Memory B cell (primary cell): ENCODE measurements around the gene METTL3.
"Not testable (repeated sequence)": the region's sequence is repeated elsewhere in the genome, so short reads cannot be mapped to it uniquely, and the experiment has no call there.

Source experiments
- ATAC-seq: fragments of 150-1000 bp; cut with Tn5 transposase; 2 replicates; pipeline ENCODE4 v1.10.0; 2021; ENCODE audit warnings: low read depth, mild to moderate bottlenecking, moderate library complexity
- DNase-seq, 2 donors: peaks; one replicate each; pipeline ENCODE4 v3.0.0; 2022; ENCODE audit warnings: low spot score in 2 of 2
- H3K27ac Mint-ChIP-seq: one replicate; pipeline ENCODE4 v1.8.0; 2022; ENCODE audit warnings: mild to moderate bottlenecking, moderate library complexity, mixed read lengths
- H3K27me3 Mint-ChIP-seq: one replicate; pipeline ENCODE4 v1.8.0; 2022; ENCODE audit warnings: mixed read lengths
- H3K36me3 Mint-ChIP-seq: one replicate; pipeline ENCODE4 v1.8.0; 2022; ENCODE audit warnings: mild to moderate bottlenecking, mixed read lengths
- H3K4me1 Mint-ChIP-seq: one replicate; pipeline ENCODE4 v1.8.0; 2022; ENCODE audit warnings: mixed read lengths
- H3K4me3 Mint-ChIP-seq: one replicate; pipeline ENCODE4 v1.8.0; 2022; ENCODE audit warnings: mild to moderate bottlenecking, moderate library complexity, mixed read lengths
- H3K9me3 Mint-ChIP-seq: one replicate; pipeline ENCODE4 v1.8.0; 2022; ENCODE audit warnings: mixed read lengths

The METTL3 gene

GRCh38 chr14:21510735-21511657 is at the start of gene METTL3:
TSS of gene METTL3 (minus strand) at chr14:21511340. CDS start at chr14:21511223, 117 bp downstream.
- H3K4me3 Mint-ChIP-seq = peak within 1 kb of the TSS; percentile 98
- ATAC-seq (peak; percentile 99), DNase-seq (peak; percentile 80 to 87)
- H3K36me3 Mint-ChIP-seq = peaks cover 6% of the 10 kb centered on the region
- H3K27ac Mint-ChIP-seq = peak within 1 kb of the TSS; percentile 98
- no peaks in the 10 kb centered on the region for H3K27me3 Mint-ChIP-seq
- peaks cover 21% of the 10 kb centered on the region for H3K4me1 Mint-ChIP-seq
- H3K9me3 Mint-ChIP-seq = no peaks in the 10 kb centered on the region

DNA sequence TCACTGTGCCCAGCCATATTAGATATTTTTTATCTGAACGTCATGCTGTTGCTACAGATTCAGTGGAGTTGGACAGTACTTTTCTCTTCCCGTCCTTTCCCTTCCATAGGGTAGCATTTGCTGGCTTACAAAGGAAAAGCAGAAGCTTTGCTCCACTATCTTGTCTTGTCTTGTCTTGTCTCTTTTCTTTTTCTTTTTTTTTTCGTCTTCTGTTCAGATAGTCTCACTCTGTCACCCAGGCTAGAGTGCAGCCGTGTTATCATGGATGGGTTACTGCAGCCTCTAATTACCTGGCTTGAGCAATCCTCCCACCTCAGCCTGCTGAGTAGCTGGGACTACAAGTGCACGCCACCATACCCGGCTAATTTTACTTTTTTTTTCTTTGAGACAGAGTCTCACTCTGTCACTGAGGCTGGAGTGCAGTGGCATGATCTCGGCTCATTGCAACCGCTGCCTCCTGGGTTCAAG is 47.6 kb upstream of the METTL3 start:
- H3K4me3 Mint-ChIP-seq = no peak overlapping the region
- peaks cover 2% of the 10 kb centered on the region for H3K4me1 Mint-ChIP-seq
- ATAC-seq (no peak), DNase-seq (no peak)
- no peaks in the 10 kb centered on the region for H3K36me3 Mint-ChIP-seq
- no peak overlapping the region for H3K27ac Mint-ChIP-seq
- H3K27me3 Mint-ChIP-seq = peaks cover 2% of the 10 kb centered on the region
- no peaks in the 10 kb centered on the region for H3K9me3 Mint-ChIP-seq

DNA sequence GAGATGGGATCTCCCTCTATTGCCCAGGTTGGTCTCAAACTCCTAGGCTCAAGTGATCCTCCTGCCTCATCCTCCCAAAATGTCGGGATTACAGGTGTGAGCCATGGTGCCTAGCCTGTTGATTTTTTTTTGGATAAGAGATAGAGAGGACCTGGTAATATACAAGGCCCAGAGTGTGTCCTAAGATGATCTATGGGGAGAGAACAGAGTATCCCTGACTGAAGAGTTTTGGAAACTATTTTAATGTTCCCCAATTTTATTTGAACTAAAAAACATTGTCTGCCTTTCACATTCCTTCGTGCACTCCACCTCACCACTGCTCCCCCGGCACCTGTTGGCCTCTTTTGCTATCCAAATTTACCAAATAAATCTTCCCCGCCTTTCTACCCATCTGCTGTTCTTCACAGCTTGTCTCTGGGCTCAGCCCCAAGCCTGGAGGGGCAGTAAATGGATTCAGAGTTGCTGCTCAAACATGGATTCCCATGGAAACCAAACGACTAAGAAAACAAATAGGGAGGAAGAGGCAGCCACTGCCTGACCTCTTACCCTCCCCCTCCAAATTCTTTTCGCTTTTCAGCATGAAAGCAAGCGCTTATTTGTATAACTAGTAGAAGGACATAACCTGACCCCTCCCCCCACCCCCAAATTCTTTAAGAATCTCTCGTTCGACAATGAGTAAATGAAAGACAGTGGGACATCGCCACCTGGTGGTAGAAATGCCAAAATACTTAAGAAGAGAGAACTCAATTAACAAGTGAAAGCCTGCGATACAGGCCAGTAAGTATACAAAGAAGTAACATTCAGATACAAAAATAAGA is 46.2 kb upstream of the METTL3 start:
- H3K27me3 Mint-ChIP-seq = no peaks in the 10 kb centered on the region
- no peaks in the 10 kb centered on the region for H3K9me3 Mint-ChIP-seq

DNA sequence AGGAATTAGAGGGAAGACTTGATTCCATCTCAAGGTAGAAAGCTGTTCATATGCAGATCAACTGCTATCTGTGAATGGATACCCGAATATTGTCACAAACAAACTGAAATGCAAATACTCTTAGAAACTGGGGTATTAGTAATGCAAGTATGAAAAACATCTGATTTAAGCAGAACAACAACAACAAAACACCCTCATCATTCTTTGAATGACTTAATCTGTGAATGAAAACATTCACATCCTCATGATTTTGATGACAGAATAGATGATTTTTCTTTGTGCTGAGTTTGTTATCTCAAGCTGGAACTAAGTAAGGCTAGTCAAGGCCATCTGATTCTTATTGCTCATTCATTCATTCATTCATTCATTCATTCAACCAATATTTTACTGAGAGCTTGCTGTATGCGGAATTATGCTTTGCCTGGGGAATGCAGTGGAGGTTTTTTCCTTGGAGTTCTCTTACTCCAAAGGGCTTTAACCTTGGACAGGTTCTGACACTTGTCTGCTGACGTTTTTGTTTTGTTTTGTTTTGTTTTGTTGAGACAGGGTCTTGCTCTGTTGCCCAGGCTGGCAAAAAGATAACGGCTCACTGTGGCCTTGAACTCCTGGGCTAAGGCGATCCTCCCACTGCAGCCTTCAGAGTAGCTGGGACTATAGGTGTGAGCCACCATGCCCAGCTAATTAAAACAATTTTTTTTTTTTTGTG is 45.4 kb upstream of the METTL3 start:
- H3K4me3 Mint-ChIP-seq = no peak overlapping the region
- H3K4me1 Mint-ChIP-seq = peaks cover 2% of the 10 kb centered on the region
- H3K36me3 Mint-ChIP-seq = no peaks in the 10 kb centered on the region
- no peak overlapping the region for H3K27ac Mint-ChIP-seq
- DNase-seq (no peak), ATAC-seq (no peak)
- no peaks in the 10 kb centered on the region for H3K27me3 Mint-ChIP-seq
- no peaks in the 10 kb centered on the region for H3K9me3 Mint-ChIP-seq

More for the DNA sequence above, 46.2 kb upstream of the METTL3 start:
- H3K4me1 Mint-ChIP-seq = peaks cover 2% of the 10 kb centered on the region
- peak overlapping the region; percentile 1 for H3K4me3 Mint-ChIP-seq
- H3K27ac Mint-ChIP-seq = peak overlapping the region; percentile 46
- no peaks in the 10 kb centered on the region for H3K36me3 Mint-ChIP-seq
- DNase-seq (peak; percentile 64 to 71), ATAC-seq (peak; percentile 86)

DNA sequence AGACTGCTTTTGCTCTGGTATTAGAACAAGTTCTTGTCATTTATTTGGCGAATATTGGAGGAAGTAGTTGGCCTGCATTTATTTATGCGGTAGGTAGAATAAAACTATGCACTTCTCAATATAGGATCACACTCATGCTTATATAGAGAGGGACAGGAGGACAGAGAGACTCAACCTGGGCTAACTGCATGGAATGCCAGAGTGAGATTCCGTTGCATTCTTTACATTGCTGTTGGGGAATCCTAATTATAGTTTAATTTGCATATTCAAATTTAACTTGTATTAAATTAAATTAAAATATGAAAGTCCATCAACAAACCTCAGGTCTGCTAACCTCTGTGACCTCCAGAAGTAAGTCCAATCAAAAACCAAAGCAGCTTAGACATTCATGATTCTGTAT is 42.1 kb upstream of the METTL3 start:
- ATAC-seq (no peak), DNase-seq (no peak)
- peaks cover 2% of the 10 kb centered on the region for H3K4me1 Mint-ChIP-seq
- peaks cover 1% of the 10 kb centered on the region for H3K27me3 Mint-ChIP-seq
- no peak overlapping the region for H3K27ac Mint-ChIP-seq
- H3K9me3 Mint-ChIP-seq = no peaks in the 10 kb centered on the region
- H3K36me3 Mint-ChIP-seq = no peaks in the 10 kb centered on the region
- no peak overlapping the region for H3K4me3 Mint-ChIP-seq

- H3K27ac Mint-ChIP-seq, H3K4me3 Mint-ChIP-seq, H3K9me3 Mint-ChIP-seq: not testable (repeated sequence)
These were observed 33.4 kb upstream of the METTL3 start for GRCh38 chr14:21544588-21544987.

GRCh38 chr14:21543963-21544362 is 32.8 kb upstream of the METTL3 start:
- H3K4me3 Mint-ChIP-seq = no peak overlapping the region
- no peak overlapping the region for H3K27ac Mint-ChIP-seq
- ATAC-seq (no peak), DNase-seq (no peak)
- H3K36me3 Mint-ChIP-seq = no peaks in the 10 kb centered on the region
- H3K9me3 Mint-ChIP-seq = no peaks in the 10 kb centered on the region
- peaks cover 19% of the 10 kb centered on the region for H3K27me3 Mint-ChIP-seq
- no peaks in the 10 kb centered on the region for H3K4me1 Mint-ChIP-seq

More at GRCh38 chr14:21544588-21544987, 33.4 kb upstream of the METTL3 start:
- H3K4me1 Mint-ChIP-seq, ATAC-seq, DNase-seq, H3K36me3 Mint-ChIP-seq: not testable (repeated sequence)
- peaks cover 13% of the 10 kb centered on the region for H3K27me3 Mint-ChIP-seq

DNA sequence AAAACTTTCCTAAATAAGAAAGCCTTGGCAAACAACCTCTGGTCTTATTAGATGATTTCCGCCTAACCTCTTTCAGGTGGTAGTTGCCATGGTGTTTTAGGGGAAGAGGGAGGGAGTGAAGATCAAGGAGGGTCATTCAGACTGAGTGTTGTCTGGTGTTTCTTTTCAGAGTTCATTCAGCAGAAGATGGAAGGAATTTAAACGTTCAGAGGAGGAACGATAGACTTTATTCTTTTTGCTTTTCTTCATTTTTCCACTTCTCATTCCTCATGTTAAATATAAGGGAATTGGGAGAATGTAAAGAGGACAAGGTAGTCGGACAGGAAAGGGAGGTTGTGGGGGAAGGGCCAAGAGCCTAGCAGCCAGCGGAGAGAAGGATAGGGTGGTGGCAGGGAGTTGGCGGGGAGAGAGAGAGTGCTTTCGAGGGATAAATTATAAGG is 32.4 kb upstream of the METTL3 start:
- H3K36me3 Mint-ChIP-seq = no peaks in the 10 kb centered on the region
- H3K4me3 Mint-ChIP-seq = no peak overlapping the region
- ATAC-seq (no peak), DNase-seq (no peak)
- no peak overlapping the region for H3K27ac Mint-ChIP-seq
- no peaks in the 10 kb centered on the region for H3K4me1 Mint-ChIP-seq
- no peaks in the 10 kb centered on the region for H3K9me3 Mint-ChIP-seq
- H3K27me3 Mint-ChIP-seq = peaks cover 20% of the 10 kb centered on the region

- H3K27me3 Mint-ChIP-seq = peaks cover 28% of the 10 kb centered on the region
- no peak overlapping the region for H3K4me3 Mint-ChIP-seq
- no peak overlapping the region for H3K27ac Mint-ChIP-seq
- peaks cover 6% of the 10 kb centered on the region for H3K4me1 Mint-ChIP-seq
- no peaks in the 10 kb centered on the region for H3K36me3 Mint-ChIP-seq
- DNase-seq = no peak
- H3K9me3 Mint-ChIP-seq = no peaks in the 10 kb centered on the region
- ATAC-seq = no peak
These were observed 30.4 kb upstream of the METTL3 start for GRCh38 chr14:21541413-21542074.

DNA sequence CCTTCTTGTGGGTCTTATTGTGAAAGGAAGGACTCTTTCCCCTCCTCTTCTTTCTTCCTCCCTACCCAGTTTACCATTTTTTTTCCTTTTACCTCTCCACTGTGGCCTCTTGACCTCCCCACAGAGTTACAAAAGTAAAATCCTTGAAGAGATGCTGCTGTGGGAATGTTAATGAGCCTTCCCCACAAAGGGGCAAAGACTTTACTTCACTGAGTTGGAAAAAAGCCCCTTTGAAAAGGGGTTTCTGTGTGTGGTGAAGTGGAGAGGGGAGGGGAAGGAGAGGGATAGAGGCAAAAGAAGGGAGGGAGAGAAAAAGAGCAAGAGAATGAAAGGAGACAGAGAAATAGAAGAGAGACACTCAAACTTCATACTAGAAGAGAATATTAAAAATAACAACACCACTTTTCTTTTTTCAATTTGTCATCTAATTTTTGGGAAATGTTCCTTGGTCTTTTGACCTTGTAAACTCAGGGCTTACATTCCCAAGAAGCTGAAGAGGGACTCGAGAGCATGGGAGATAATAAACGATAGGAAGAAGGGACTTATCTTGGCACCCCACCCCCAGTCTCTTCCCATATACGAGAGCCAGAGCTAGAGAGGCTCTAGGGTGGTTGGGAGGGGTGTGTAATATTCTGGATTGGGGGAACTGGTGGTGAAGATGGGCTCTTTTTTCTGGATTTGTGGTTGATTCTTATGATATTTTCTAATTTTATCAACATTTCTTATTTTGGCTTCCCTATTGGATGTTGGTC is 28.2 kb upstream of the METTL3 start:
- H3K36me3 Mint-ChIP-seq = no peaks in the 10 kb centered on the region
- ATAC-seq (no peak), DNase-seq (no peak)
- H3K27me3 Mint-ChIP-seq = peaks cover 41% of the 10 kb centered on the region
- H3K9me3 Mint-ChIP-seq = no peaks in the 10 kb centered on the region
- H3K4me3 Mint-ChIP-seq = no peak overlapping the region
- no peak overlapping the region for H3K27ac Mint-ChIP-seq
- H3K4me1 Mint-ChIP-seq = peaks cover 12% of the 10 kb centered on the region

DNA sequence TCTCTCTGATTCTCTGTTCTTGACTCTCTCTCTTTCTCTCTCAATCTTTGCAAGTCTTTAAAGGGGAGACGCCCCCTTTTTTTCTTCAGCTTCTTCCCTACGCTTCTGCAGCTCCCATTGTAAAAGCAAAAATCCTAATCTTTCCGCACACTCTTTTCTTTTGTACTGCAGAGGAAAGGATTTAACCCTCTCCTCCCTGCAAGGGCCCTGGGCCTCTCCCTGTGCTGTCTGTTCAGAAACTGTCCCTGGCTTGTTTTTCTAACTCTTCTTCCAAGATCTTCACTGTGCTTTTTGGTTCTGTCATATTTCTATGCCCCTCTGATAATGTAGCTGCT is 25.9 kb upstream of the METTL3 start:
- peaks cover 40% of the 10 kb centered on the region for H3K27me3 Mint-ChIP-seq
- H3K36me3 Mint-ChIP-seq = no peaks in the 10 kb centered on the region
- peak overlapping the region; percentile 6 for H3K4me3 Mint-ChIP-seq
- no peak overlapping the region for H3K27ac Mint-ChIP-seq
- DNase-seq (no peak), ATAC-seq (no peak)
- peaks cover 12% of the 10 kb centered on the region for H3K4me1 Mint-ChIP-seq
- H3K9me3 Mint-ChIP-seq = no peaks in the 10 kb centered on the region

DNA sequence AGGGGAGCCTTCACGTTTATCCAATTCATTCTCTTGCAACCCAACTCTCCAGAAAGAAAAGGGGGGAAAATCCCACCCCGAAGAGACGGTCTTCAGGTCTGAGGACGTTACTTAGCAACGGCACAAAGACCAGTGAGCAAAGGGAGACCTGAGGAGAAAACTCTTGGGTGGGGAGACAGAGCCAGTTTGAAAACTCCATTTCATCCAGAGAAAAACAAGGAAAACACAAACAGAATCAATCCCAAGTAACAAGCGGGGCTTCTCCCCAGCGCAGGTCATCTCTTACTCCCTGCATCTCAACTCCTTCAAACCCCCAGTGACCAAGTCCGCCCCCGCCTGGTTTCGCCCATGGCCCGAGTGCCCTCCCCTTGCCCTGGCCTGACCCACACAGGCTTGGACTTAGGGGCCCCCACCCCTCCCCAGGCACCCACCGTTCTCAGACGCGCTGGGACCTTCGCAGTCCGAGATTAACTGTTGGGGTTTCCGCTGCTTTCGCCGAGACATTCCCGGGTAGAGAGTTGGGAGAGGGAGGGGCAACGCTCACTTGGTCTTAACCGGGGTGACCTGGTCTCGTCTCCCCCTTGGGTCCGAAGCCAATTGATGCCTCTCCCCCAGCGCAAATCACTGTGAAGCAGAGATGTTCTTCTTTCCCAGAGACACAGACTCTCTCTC is 25.4 kb upstream of the METTL3 start:
- Mint-ChIP-seq H3K27me3 (peaks cover 39% of the 10 kb centered on the region), H3K27ac (no peak overlapping the region), H3K9me3 (no peaks in the 10 kb centered on the region), H3K4me1 (peaks cover 12% of the 10 kb centered on the region), H3K4me3 (peak overlapping the region; percentile 16), H3K36me3 (no peaks in the 10 kb centered on the region)
- no peak for DNase-seq
- ATAC-seq = no peak
